Testis (tissue), 2 donors: ENCODE results near the gene LHX5.

Source experiments
- CTCF ChIP-seq, 3 experiments: fragments of 450-650 bp in 2 of 3; fragments of 200-600 bp in 1 of 3; sonication (generic) in 1 of 3; IDR thresholded peaks; one replicate each; pipeline ENCODE4 v1.5.1; 2016 to 2019; ENCODE audit warnings: antibody characterized with exemption in 3 of 3, mild to moderate bottlenecking in 2 of 3, moderate library complexity in 1 of 3
- POLR2A ChIP-seq: fragments of 450-650 bp; IDR thresholded peaks from one replicate; pipeline ENCODE4 v1.6.1; 2017; ENCODE audit warnings: antibody characterized with exemption, mild to moderate bottlenecking, moderate library complexity

- no peak for TF ChIP-seq CTCF (IDR thresholded peaks at IDR 0.05)
- TF ChIP-seq POLR2A = no peak
These were observed 7.5 kb upstream of the LHX5 start for GRCh38 chr12:113479216-113479589.
